GM19099 (cell line): Measurements from ENCODE around the gene PXDC1.

Experiments used
- POLR2A ChIP-seq: IDR thresholded peaks from 3 replicates; pipeline ENCODE4 v1.6.1; 2011; ENCODE audit warnings: low read depth; ENCODE audit not compliant: insufficient read length; ENCODE audit errors: extremely low read depth

Gene PXDC1

DNA sequence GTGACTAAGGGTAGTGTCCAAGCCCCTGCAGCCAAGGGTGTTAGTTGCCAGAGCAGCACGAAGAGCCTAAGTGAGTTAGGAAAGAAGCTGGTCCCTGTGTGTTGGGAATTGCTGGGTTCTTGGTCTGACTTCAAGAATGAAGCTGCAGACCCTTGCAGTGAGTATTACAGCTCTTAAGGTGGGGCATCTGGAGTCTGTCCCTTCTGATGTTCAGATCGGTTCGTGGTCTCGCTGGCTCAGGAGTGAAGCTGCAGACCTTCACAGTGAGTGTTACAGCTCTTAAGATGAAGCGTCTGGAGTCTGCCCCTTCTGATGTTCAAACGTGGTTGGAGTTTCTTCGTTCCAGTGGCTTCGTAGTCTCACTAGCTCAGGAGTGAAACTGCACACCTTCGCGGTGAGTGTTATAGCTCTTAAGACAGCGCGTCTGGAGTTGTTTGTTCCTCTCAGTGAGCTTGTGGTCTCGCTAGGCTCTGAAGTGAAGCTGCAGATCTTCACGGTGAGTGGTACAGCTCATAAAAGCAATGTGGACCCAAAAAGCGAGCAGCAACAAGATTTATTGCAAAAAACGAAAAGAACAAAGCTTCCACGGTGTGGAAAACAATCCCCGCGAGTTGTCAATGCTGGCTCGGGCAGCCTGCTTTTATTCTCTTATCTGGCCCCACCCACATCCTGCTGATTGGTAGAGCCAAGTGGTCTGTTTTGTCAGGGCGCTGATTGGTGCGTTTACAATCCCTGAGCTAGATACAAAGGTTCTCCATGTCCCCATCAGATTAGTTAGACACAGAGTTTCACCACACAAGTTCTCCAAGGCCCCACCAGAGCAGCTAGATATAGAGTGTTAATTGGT, 31.8 kb downstream of the PXDC1 start:
- TF ChIP-seq POLR2A = no peak

GRCh38 chr6:3718407-3718806, 33.1 kb downstream of the PXDC1 start:
- no peak for TF ChIP-seq POLR2A

DNA sequence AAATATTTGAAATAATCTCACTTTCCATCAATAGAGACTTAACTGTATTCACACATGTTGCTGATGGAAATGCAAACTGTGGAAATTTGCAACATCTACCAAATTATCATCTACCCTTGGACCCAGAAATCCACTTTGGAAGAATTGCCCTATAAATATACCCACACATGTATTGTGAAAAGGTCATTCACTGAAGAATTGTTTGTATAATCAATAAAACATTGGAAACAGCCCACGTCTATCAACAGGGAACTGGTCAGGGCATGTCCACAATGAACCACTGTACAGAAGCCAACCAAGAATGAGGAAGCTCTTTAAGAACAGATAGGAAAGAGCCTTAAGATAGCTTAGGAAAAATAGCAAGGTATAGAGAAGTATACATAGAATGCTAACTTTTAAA, 36.2 kb downstream of the PXDC1 start:
- TF ChIP-seq POLR2A = no peak

DNA sequence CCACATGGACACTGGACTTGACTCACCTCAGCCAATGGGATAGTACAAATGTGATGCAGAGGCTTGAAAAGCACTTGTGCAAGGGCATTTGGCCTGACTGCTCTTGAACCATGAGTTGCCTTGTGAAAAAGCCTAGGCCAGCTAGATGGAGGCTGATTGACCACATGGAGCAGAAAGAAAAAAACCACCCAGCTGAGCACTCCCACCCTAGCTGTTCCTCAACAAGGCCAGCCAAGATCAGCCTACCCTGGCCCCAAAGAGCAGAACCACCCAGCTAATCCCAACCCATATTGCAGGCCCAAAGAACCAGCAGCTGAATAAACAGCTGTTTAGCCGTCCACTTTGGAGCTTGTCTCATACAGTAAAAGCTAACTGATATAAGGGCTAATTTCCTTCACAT, 36.7 kb downstream of the PXDC1 start:
- TF ChIP-seq POLR2A = no peak

DNA sequence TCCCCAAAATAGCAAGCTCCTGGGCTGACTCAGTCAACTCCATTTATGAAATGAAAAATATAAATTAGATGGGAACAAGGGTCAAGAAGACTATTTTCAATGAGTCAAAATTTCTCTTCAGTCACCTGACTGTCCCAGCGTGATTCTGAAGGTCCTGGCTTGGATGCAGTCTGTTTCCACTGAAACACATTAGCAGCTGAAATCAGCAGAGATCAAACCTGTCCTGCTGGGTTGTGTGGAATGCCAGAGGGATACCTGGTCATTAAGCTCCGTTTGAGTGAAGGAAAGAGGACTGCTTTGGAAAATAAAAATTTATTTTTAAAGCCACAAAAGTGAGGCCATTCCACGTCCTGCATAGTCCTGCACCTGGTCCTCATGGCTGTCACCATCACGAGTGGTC, 37.4 kb downstream of the PXDC1 start:
- no peak for TF ChIP-seq POLR2A

- TF ChIP-seq POLR2A = no peak
Measured at GRCh38 chr6:3712827-3713665, 38.5 kb downstream of the PXDC1 start.

DNA sequence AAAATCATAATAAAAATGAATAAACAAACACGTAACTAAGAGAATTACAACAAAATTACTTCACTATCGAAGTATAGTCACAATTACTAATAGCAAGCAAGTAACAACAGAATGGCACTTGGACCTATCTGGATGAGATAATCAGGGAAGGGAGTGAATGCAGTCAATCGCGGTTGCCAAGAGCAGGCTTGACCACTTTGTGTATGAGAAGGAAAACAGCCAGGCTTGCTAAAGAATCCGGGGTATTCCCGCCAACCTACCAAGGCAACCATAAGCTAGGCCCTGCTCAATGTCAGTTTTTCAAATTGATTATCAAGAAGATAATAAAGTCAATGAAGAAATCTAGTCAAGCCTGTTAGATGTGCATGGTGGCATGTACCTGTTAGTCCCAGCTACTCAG, 39.7 kb downstream of the PXDC1 start:
- TF ChIP-seq POLR2A = no peak

GRCh38 chr6:3710403-3710802, 41.1 kb downstream of the PXDC1 start:
- TF ChIP-seq POLR2A = no peak

- TF ChIP-seq POLR2A = no peak
Measured at GRCh38 chr6:3708540-3708939, 43.0 kb downstream of the PXDC1 start.

- no peak for TF ChIP-seq POLR2A
Measured at GRCh38 chr6:3707751-3708412, 43.6 kb downstream of the PXDC1 start.

DNA sequence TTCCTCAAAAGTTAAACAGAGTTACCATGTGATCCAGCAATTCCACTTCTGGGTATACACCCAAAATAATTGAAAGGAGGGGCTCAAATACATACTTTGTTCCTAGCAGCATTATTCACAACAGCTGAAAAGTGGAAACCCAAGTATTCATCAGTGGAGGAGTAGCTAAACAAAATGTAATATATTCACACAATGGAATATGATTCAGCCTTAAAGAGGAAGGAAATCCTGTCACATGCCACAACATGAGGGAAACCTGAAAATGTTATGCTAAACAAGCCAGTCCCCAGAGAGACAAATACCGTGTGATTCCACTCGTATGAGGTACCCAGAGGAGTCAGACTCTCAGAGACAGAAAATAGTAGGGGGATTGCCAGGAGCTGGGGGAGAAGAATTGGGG, 44.5 kb downstream of the PXDC1 start:
- no peak for TF ChIP-seq POLR2A

- TF ChIP-seq POLR2A = no peak
Measured at GRCh38 chr6:3706547-3706946, 45.0 kb downstream of the PXDC1 start.

DNA sequence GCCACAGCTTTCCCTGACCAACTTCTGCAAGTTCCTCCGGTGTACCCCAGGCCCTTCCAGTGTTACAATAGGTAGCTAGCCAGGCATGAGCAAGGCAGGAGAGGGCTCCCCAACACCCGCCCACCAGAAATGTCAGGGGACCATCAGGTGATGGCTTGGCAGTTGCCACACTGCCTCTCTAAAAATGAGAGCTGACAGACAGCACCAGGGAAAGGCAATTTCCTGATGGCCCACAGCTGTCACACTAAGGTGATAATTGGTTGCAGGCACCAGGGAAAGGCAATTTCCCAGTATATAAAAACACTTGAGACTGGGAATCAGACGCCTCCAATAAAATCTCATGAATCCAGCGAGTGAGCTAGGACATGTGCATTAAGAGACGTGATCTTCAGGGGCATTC, 49.9 kb downstream of the PXDC1 start:
- no peak for TF ChIP-seq POLR2A

GRCh38 chr6:3699231-3699630, 52.3 kb downstream of the PXDC1 start:
- TF ChIP-seq POLR2A = no peak

GRCh38 chr6:3698021-3698420, 53.5 kb downstream of the PXDC1 start:
- no peak for TF ChIP-seq POLR2A
